Heart right ventricle (tissue), 16 donors: Measurements from ENCODE around the gene FRG2. TPM values are rescaled to one million over a fixed set of nuclear protein-coding genes. Genes with fewer than 3 reads are reported as not detected.
"Not testable (repeated sequence)": the region's sequence is repeated elsewhere in the genome, so short reads cannot be mapped to it uniquely, and the experiment has no call there.

Source experiments
- ATAC-seq, 8 donors: fragments of 200-7000 bp; cut with Tn5 transposase; one replicate each; pipeline ENCODE4 v1.9.1; 2020; ENCODE audit warnings: mild to moderate bottlenecking in 8 of 8, moderate library complexity in 8 of 8, moderate number of reproducible peaks in 1 of 8
- DNase-seq, 2 donors: peaks; one replicate each; pipeline ENCODE4 v3.0.0-alpha.2; 2020
- H3K27ac ChIP-seq, 10 donors: fragments of 200-600 bp; sonication (generic) in 2 of 10; one replicate each; pipeline versions ENCODE4 v1.5.0 to v1.8.0; 2020 to 2022; ENCODE audit warnings: mild to moderate bottlenecking in 3 of 10
- H3K27me3 ChIP-seq, 7 donors: fragments of 200-600 bp; one replicate each; pipeline ENCODE4 v1.8.0; 2021 to 2022; ENCODE audit warnings: mild to moderate bottlenecking in 2 of 7
- H3K36me3 ChIP-seq, 9 donors: fragments of 200-600 bp; sonication (generic) in 1 of 9; one replicate each; pipeline versions ENCODE4 v1.5.0 to v1.8.0; 2020 to 2022; ENCODE audit warnings: mild to moderate bottlenecking in 2 of 9
- H3K4me1 ChIP-seq, 9 donors: fragments of 200-600 bp; sonication (generic) in 1 of 9; one replicate each; pipeline versions ENCODE4 v1.5.0 to v1.8.0; 2020 to 2022; ENCODE audit warnings: mild to moderate bottlenecking in 4 of 9
- H3K4me3 ChIP-seq, 10 donors: fragments of 200-600 bp; sonication (generic) in 2 of 10; one replicate each; pipeline versions ENCODE4 v1.5.0 to v1.8.0; 2020 to 2022; ENCODE audit warnings: mild to moderate bottlenecking in 7 of 10, moderate library complexity in 2 of 10
- H3K9me3 ChIP-seq, 11 donors: fragments of 200-600 bp in 10 of 11; sonication (generic) in 2 of 11; one replicate each; pipeline versions ENCODE4 v1.5.0 to v1.8.0; 2013 to 2022; ENCODE audit warnings: mild to moderate bottlenecking in 2 of 11, control low read depth in 1 of 11, moderate library complexity in 1 of 11
- WGBS, 2 donors: extraction: QIAGEN DNeasy Blood & Tissue Kit; methylation state at CpG; one replicate each; pipeline ENCODE4 v1.1.7; 2013; ENCODE audit warnings: inconsistent platforms in 1 of 2; 5-methylcytosine and 5-hydroxymethylcytosine counted together
- intact Hi-C, 10 donors: fragments of 100-400 bp; cut with DNase I; formaldehyde crosslinking; loops; one replicate each; pipeline versions ENCODE4 v1.11.1 to v1.14.2; 2022
- polyA plus RNA-seq, 2 donors: library from polyadenylated mRNA; stranded (reverse); fragments of 200-250 nt; gene quantifications; one replicate each; pipeline ENCODE4 v1.2.3, GENCODE V29; 2013
- total RNA-seq, 10 donors: library from RNA; stranded (reverse); fragmentation: NEBNext Ultra II Directional in 3 of 10; extraction: Animal tissue kit (Norgen Biotek cat#: 25700) in 3 of 10; gene quantifications; one replicate each; pipeline versions ENCODE4 v1.2.1 to v1.2.4, GENCODE V29; 2021 to 2023
- TF ChIP-seq, protein P1 (sequence below), 9 donors: fragments of 200-600 bp; sonication (generic) in 2 of 9; IDR thresholded peaks; one replicate each; pipeline versions ENCODE4 v1.5.0 to v1.8.0; 2021 to 2022; ENCODE audit warnings: antibody characterized with exemption in 9 of 9, mild to moderate bottlenecking in 5 of 9, moderate library complexity in 1 of 9
- donor health status: Arrhythmogenic right ventricular cardiomyopathy.
- donor health status: ischemic (EF 13 %, LVEDD 7.1; RV severe dilation, severe dysfunction).
- donor health status: healthy with polysubstance abuse.
- donor health status: DM: no; HTN: yes; CAD: no.
- donor health status: DM: no; HTN: no; CAD: no.
- donor health status: ischemic (EF 25% LVEDD 6.9; RV normal size, moderate dysfunction).
- donor health status: ischemic (EF 25% LVEDD 5.7; RV mildly dilated, moderate dysfunction).
- donor health status: healthy.
- donor health status: DM: yes; HTN: yes; CAD: no.
- donor health status: Ischemic cardiomyopathy.
- donor health status: ischemic (EF 35%, LVEDD 5.7; RV mildly dilated, moderate dysfunction).
- donor health status: nonischemic (EF 11% LVEDD 7.7; RV severe dilation, severe dysfunction).
- donor health status: DM: yes; HTN: yes; CAD: no.
- donor health status: PGD.
- donor health status: ischemic (EF 29% LVEDD 5.4; RV normal size, mild dysfunction).
- donor health status: nonischemic (EF 23%, LVEDD 6.1; RV moderate dilation, normal function).

The FRG2 gene
- total and polyA plus RNA-seq, 12 donors: not detected

DNA sequence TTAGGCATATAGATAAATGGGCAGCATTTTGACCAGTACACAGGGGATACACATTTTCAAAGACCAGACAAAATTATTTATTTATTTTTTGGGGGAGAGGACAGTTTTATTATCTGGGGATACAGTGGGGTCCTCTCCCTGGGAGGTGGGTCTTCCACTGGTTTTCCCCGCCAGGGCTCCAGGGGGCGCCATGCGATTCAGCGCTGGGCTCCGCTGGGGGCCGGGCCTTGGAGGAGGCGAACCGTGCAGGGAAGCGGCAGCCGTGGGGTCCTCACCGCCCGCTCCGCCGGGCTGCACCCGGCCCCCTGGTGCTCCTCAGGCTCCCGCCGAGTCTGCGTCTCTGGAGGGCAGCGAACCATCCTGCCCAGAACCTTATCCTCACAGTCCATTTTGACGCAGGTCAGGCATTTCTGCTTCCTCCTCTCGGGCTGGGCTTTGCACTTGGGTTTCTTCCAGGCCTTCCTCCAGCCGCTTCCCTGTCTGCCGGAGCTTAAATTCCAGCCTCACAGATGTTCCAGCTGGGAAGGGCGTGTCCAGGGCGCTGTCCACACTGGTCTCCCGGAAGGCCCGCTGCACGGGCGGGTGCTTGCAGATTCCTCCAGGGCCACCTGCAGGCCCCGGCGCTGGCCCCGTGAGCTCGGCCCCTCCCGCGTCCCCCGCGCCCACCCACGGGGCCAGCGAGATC lies 10.8 kb upstream of the FRG2 start:
- H3K9me3 ChIP-seq, H3K27ac ChIP-seq, H3K4me1 ChIP-seq, H3K4me3 ChIP-seq, ATAC-seq, intact Hi-C loops, DNase-seq, H3K36me3 ChIP-seq: not testable (repeated sequence)
- TF ChIP-seq, protein P1, sequence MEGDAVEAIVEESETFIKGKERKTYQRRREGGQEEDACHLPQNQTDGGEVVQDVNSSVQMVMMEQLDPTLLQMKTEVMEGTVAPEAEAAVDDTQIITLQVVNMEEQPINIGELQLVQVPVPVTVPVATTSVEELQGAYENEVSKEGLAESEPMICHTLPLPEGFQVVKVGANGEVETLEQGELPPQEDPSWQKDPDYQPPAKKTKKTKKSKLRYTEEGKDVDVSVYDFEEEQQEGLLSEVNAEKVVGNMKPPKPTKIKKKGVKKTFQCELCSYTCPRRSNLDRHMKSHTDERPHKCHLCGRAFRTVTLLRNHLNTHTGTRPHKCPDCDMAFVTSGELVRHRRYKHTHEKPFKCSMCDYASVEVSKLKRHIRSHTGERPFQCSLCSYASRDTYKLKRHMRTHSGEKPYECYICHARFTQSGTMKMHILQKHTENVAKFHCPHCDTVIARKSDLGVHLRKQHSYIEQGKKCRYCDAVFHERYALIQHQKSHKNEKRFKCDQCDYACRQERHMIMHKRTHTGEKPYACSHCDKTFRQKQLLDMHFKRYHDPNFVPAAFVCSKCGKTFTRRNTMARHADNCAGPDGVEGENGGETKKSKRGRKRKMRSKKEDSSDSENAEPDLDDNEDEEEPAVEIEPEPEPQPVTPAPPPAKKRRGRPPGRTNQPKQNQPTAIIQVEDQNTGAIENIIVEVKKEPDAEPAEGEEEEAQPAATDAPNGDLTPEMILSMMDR (IDR thresholded peaks at IDR 0.05): peak in 1 of 9 donors; percentile 14
- H3K27me3 ChIP-seq: peaks cover 0 to 59% (median 41%) of the 10 kb centered on the region in 7 donors
- WGBS, 2 donors: 0 to 6% methylated on average over 1 to 6 of the region's 39 CpGs

DNA sequence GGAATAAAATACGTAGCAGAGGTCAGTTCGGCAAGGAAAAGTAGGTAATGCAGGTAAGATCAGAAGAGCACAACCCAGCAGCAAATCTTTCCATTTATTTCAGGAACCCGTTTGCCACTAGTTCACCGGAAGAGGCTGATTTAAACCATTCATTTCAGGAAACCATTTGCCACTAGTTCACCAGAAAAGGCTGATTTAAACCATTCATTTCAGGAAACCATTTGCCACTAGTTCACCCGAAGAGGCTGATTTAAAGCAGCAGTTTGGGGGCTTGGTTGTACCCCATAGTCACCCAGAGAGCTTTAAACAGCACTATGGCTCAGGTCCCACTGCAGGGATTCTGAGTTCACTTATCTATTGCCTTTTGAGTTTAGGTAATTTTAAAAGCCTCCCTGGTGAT lies 4.2 kb upstream of the FRG2 start:
- DNase-seq, intact Hi-C loops, H3K4me1 ChIP-seq, H3K36me3 ChIP-seq, H3K27ac ChIP-seq, ATAC-seq, H3K9me3 ChIP-seq, H3K4me3 ChIP-seq: not testable (repeated sequence)
- H3K27me3 ChIP-seq: peaks cover 0 to 29% (median 20%) of the 10 kb centered on the region in 7 donors
- 55 to 64% methylated on average over 3 to 4 of the region's 5 CpGs for WGBS, 2 donors

DNA sequence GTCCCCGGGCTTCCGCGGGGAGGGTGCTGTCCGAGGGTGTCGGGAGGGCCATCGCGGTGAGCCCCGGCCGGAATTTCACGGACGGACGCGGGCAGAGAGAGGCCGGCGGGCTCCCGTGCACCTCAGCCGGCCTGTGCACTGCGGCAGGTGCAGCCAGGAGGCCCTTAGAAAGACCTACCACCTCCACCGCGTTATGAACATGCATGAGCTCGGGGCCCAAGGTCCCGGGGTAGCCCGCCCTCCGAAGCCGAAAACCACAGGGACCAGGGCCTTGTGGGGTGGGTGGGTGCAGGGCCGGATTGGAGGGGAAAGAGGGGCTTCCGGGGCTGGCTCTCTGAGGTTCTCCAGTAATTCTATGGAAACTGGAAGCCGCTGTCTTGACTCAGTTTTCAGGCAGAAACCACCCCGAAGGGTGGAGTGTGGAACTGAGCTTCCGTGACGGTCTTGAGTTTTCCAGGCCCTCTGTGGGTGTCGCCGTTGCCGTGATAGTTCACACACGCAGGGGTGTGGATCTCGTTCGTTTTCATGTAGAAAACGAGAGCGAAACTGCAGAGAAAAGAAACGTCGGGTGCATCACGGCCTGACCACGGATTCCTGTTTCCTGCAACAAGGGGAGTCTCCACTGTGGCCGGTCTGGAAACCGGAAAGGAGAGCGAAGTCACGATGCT lies 4.3 kb downstream of the FRG2 start:
- H3K36me3 ChIP-seq, H3K9me3 ChIP-seq, H3K27ac ChIP-seq, intact Hi-C loops, DNase-seq: not testable (repeated sequence)
- peak in 5 of 8 donors; percentile 53 to 83 (median 64) for ATAC-seq
- H3K4me3 ChIP-seq: peak overlapping the region in 7 of 10 donors; percentile 8 to 34 (median 29)
- 23 to 26% methylated on average over 29 to 36 of the region's 47 CpGs for WGBS, 2 donors
- H3K27me3 ChIP-seq: peaks cover 8 to 56% (median 50%) of the 10 kb centered on the region in 7 donors
- peaks cover 0 to 24% (median 11%) of the 10 kb centered on the region in 9 donors for H3K4me1 ChIP-seq

DNA sequence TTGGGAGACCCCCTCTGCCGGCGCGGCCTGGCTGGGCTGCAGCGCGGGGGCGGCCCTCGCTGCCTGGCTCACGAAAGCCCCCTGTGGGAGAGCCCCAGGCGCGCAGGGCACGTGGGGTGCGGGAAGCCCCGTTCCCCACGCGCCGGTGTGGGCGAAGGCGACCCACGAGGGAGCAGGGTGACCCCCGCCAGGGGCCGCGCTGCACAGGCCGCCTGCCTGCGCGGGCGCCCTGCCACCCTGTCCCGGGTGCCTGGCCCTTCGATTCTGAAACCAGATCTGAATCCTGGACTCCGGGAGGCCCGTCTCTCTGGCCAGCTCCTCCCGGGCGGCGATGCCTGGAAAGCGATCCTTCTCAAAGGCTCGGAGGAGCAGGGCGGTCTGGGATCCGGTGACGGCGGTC lies 5.1 kb downstream of the FRG2 start:
- intact Hi-C loops, DNase-seq, H3K36me3 ChIP-seq, ATAC-seq, H3K4me3 ChIP-seq, H3K27ac ChIP-seq, H3K9me3 ChIP-seq: not testable (repeated sequence)
- Histone ChIP-seq H3K4me1 (peaks cover 0 to 31% (median 11%) of the 10 kb centered on the region in 9 donors), H3K27me3 (peaks cover 13 to 64% (median 57%) of the 10 kb centered on the region in 7 donors)
- 48 to 56% methylated on average over 16 to 17 of the region's 39 CpGs for WGBS, 2 donors

DNA sequence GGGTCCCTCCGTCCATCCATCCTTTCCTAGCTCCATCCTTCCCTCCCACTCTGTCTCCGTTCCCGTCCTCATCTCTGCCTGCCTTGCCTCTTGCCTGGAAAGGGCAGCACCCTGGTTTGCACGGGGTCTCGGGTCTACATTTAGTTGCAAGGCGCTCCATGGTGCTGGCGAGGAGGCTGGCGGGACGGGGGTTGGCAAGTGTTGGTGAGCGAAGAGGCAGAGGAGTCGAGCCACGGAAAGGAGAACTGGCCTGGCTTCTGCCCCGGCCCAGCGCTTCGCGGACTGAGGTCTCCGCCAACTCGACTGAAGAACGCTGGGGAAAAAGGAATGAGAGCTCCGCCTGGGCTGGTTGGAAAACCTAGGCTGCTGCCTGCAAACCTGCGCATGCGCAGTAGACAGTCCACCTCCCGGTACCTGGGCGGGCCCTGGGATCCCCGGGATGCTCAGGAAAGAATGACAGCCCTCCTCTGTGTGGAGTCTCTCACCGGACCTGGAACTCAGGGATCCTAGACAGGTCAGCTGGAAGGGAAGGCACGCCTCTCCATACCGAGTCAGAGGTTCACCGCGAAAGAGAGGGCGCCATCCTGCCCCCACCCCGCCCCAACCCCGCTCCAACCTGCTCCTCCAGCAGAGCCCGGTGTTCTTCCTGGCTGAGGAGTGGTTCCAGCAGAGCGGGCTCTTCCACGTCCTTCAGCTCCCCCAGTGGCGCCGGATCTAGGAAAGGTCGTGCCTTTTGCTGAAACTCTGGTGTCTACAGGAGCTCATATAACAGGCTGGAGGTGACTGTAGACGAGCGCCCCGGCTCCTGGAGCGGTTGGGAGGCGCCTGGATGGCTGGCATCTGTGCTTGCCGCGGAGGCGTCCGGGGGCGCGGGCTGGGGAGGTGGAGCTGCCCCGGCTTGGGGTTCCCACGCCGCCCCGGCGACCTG lies 6.0 kb downstream of the FRG2 start:
- WGBS, 2 donors: 6 to 8% methylated on average over 50 to 51 of the region's 55 CpGs

DNA sequence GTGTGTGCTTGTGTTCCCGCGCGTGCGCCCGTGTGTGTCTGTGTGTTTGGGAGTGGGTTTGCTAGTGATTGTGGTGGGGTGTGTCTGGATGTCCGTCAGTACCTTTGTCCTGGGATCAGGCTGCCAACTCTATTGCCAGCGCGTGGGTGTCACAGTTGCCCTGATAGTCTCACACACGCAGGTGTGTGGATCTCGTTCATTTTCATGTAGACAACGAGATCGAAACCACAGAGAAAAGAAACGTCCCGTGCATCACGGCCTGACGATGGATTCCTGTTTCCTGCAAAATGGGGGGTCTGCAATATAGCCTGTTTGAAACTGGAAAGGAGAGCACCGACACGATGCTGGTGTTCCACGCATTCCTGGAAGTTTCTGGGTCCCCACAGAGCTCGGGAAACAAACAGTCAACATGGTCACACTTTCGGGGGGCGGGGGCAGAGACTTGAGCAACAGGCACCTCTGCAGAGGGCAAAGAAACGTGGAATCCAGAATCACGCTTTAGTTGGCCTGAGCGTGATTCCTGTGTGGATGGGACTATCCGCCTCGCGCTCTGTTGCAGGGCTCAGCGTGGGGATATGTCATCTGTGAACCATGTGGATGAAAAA lies 7.1 kb downstream of the FRG2 start:
- DNase-seq, intact Hi-C loops, H3K9me3 ChIP-seq, H3K4me3 ChIP-seq, H3K27ac ChIP-seq, ATAC-seq, H3K36me3 ChIP-seq: not testable (repeated sequence)
- H3K4me1 ChIP-seq: peaks cover 0 to 31% (median 16%) of the 10 kb centered on the region in 9 donors
- peaks cover 15 to 81% (median 75%) of the 10 kb centered on the region in 7 donors for H3K27me3 ChIP-seq
- WGBS, 2 donors: 16 to 19% methylated on average over 29 of the region's 29 CpGs

More for the DNA sequence above, 6.0 kb downstream of the FRG2 start:
- H3K9me3 ChIP-seq: no peaks in the 10 kb centered on the region
- DNase-seq: no peak
- H3K4me3 ChIP-seq: peak overlapping the region in 6 of 10 donors; percentile 5 to 29 (median 18)
- H3K36me3 ChIP-seq: no peaks in the 10 kb centered on the region
- H3K4me1 ChIP-seq: peaks cover 0 to 31% (median 11%) of the 10 kb centered on the region in 9 donors
- TF ChIP-seq, protein P1 (IDR thresholded peaks at IDR 0.05): no peak
- intact Hi-C loops: no loop called here
- peaks cover 13 to 73% (median 66%) of the 10 kb centered on the region in 7 donors for H3K27me3 ChIP-seq
- H3K27ac ChIP-seq: no peak overlapping the region
- peak in 6 of 8 donors; percentile 9 to 42 (median 21) for ATAC-seq
